SU-DHL-6 (cell line): ENCODE data around the gene MMP21.

Source experiments
- H2AFZ ChIP-seq: fragments of 200-600 bp; sonication (generic); 2 replicates; pipeline ENCODE4 v1.6.1; 2014; ENCODE audit warnings: low read depth, mild to moderate bottlenecking, moderate library complexity, mixed read lengths, antibody characterized with exemption, low read length; ENCODE audit not compliant: severe bottlenecking
- H3F3A ChIP-seq: fragments of 200-600 bp; shearing (Covaris generic); 2 replicates; pipeline ENCODE4 v1.6.0; 2016; ENCODE audit warnings: antibody characterized with exemption, mild to moderate bottlenecking; ENCODE audit not compliant: insufficient read depth
- H3K27ac ChIP-seq: fragments of 200-600 bp; sonication (generic); 2 replicates; pipeline ENCODE4 v1.5.1; 2016; ENCODE audit warnings: low read depth, mild to moderate bottlenecking, low read length, moderate library complexity, mixed read lengths
- H3K27me3 ChIP-seq: fragments of 200-600 bp; sonication (generic), shearing (Covaris generic); 2 replicates; pipeline ENCODE4 v1.6.0; 2014; ENCODE audit warnings: mild to moderate bottlenecking, low read length
- H3K36me3 ChIP-seq: fragments of 200-600 bp; sonication (generic); 2 replicates; pipeline ENCODE4 v1.6.1; 2014; ENCODE audit warnings: mild to moderate bottlenecking, low read length, mixed read lengths
- H3K4me2 ChIP-seq: fragments of 300-600, 200-600 bp; shearing (Covaris generic), sonication (generic); 2 replicates; pipeline ENCODE4 v1.6.0; 2014; ENCODE audit warnings: low read length, low read depth, mild to moderate bottlenecking; ENCODE audit not compliant: poor library complexity, severe bottlenecking
- H3K4me3 ChIP-seq: fragments of 200-600 bp; sonication (generic); 2 replicates; pipeline ENCODE4 v1.5.1; 2014; ENCODE audit warnings: antibody characterized with exemption, low read length, mild to moderate bottlenecking, mixed read lengths; ENCODE audit not compliant: insufficient read depth, poor library complexity, severe bottlenecking
- H3K79me2 ChIP-seq: fragments of 200-600 bp; sonication (generic); 2 replicates; pipeline ENCODE4 v1.6.1; 2014; ENCODE audit warnings: mild to moderate bottlenecking, low read length, moderate library complexity; ENCODE audit not compliant: insufficient read depth
- H3K9ac ChIP-seq: fragments of 200-600 bp; sonication (generic); 2 replicates; pipeline ENCODE4 v1.7.0; 2014; ENCODE audit warnings: mild to moderate bottlenecking, low read length
- H3K9me2 ChIP-seq: fragments of 200-600 bp; sonication (generic); replicated peaks from 2 replicates; pipeline ENCODE4 v1.6.1; 2014; ENCODE audit warnings: low read length; ENCODE audit not compliant: insufficient read depth
- H3K9me3 ChIP-seq: fragments of 200-600 bp; sonication (generic); 2 replicates; pipeline ENCODE4 v1.6.1; 2014; ENCODE audit warnings: low read length, mixed read lengths; ENCODE audit not compliant: insufficient read depth
- H4K20me1 ChIP-seq: fragments of 200-600 bp; sonication (generic); 2 replicates; pipeline ENCODE4 v1.6.1; 2014; ENCODE audit warnings: low read depth, mild to moderate bottlenecking, antibody characterized with exemption, low read length, moderate library complexity, mixed read lengths
- CTCF ChIP-seq: fragments of 200-600 bp; sonication (generic); IDR thresholded peaks from one replicate; pipeline ENCODE4 v1.5.1; 2017; ENCODE audit warnings: antibody characterized with exemption, mild to moderate bottlenecking, low read length, moderate library complexity; ENCODE audit not compliant: insufficient read depth, poor library complexity, severe bottlenecking
- EZH2phosphoT487 ChIP-seq: fragments of 200-600 bp; sonication (generic), shearing (Covaris generic); conservative IDR thresholded peaks from 2 replicates; pipeline ENCODE4 v1.6.1; 2018; ENCODE audit warnings: mild to moderate bottlenecking, antibody characterized with exemption, low read length, moderate library complexity, mixed read lengths

The MMP21 gene

GRCh38 chr10:125734148-125734547 lies 41.5 kb downstream of the MMP21 start:
- Histone ChIP-seq H3F3A (no peaks in the 10 kb centered on the region), H3K4me2 (no peak overlapping the region), H3K36me3 (peaks cover 80% of the 10 kb centered on the region), H3K27me3 (no peaks in the 10 kb centered on the region), H3K9me2 (no peaks in the 10 kb centered on the region), H4K20me1 (no peaks in the 10 kb centered on the region), H2AFZ (no peak overlapping the region), H3K79me2 (no peaks in the 10 kb centered on the region), H3K9ac (no peak overlapping the region), H3K9me3 (no peaks in the 10 kb centered on the region), H3K4me3 (no peak overlapping the region), H3K27ac (no peak overlapping the region)
- TF ChIP-seq EZH2phosphoT487 = no peak
- TF ChIP-seq CTCF = no peak

GRCh38 chr10:125727436-125727835 lies 48.2 kb downstream of the MMP21 start:
- no peak overlapping the region for H3K27ac ChIP-seq
- no peaks in the 10 kb centered on the region for H3K9me3 ChIP-seq
- no peak overlapping the region for H3K4me3 ChIP-seq
- peaks cover 4% of the 10 kb centered on the region; the same call in 1 of the 2 replicates for H4K20me1 ChIP-seq
- H3K27me3 ChIP-seq = no peaks in the 10 kb centered on the region
- H2AFZ ChIP-seq = no peak overlapping the region
- no peak overlapping the region for H3K4me2 ChIP-seq
- no peaks in the 10 kb centered on the region for H3F3A ChIP-seq
- TF ChIP-seq CTCF (no peak), EZH2phosphoT487 (no peak)
- H3K36me3 ChIP-seq = peaks cover 68% of the 10 kb centered on the region
- H3K9ac ChIP-seq = no peak overlapping the region
- H3K9me2 ChIP-seq = no peaks in the 10 kb centered on the region
- peaks cover 4% of the 10 kb centered on the region; the same call in 1 of the 2 replicates for H3K79me2 ChIP-seq

GRCh38 chr10:125726914-125727313 lies 48.7 kb downstream of the MMP21 start:
- Histone ChIP-seq H2AFZ (no peak overlapping the region), H3K9me2 (no peaks in the 10 kb centered on the region), H3K79me2 (peaks cover 9% of the 10 kb centered on the region), H3F3A (no peaks in the 10 kb centered on the region), H3K9me3 (no peaks in the 10 kb centered on the region), H3K4me2 (no peak overlapping the region), H3K9ac (no peak overlapping the region), H3K36me3 (peaks cover 73% of the 10 kb centered on the region), H3K4me3 (no peak overlapping the region), H3K27me3 (no peaks in the 10 kb centered on the region), H3K27ac (no peak overlapping the region), H4K20me1 (peaks cover 4% of the 10 kb centered on the region; the same call in 1 of the 2 replicates)
- no peak for TF ChIP-seq CTCF
- no peak for TF ChIP-seq EZH2phosphoT487

GRCh38 chr10:125722811-125723210 lies 52.8 kb downstream of the MMP21 start:
- no peak overlapping the region for H2AFZ ChIP-seq
- no peak overlapping the region for H3K4me3 ChIP-seq
- peaks cover 33% of the 10 kb centered on the region for H3K79me2 ChIP-seq
- H3K9me3 ChIP-seq = no peaks in the 10 kb centered on the region
- no peak overlapping the region for H3K27ac ChIP-seq
- TF ChIP-seq EZH2phosphoT487 (no peak), CTCF (no peak)
- no peak overlapping the region for H3K9ac ChIP-seq
- no peaks in the 10 kb centered on the region for H3K27me3 ChIP-seq
- H4K20me1 ChIP-seq = peaks cover 4% of the 10 kb centered on the region; the same call in 1 of the 2 replicates
- no peaks in the 10 kb centered on the region for H3K9me2 ChIP-seq
- H3F3A ChIP-seq = peaks cover 7% of the 10 kb centered on the region
- no peak overlapping the region for H3K4me2 ChIP-seq
- peaks cover 52% of the 10 kb centered on the region for H3K36me3 ChIP-seq
